SK-N-MC (cell line): ENCODE results near the gene PVALB.

Experiments
- EZH2 ChIP-seq: fragments of 200-600 bp; sonication (generic); IDR thresholded peaks from one replicate; pipeline ENCODE4 v1.6.1; 2017; ENCODE audit warnings: antibody characterized with exemption
- POLR2AphosphoS5 ChIP-seq: IDR thresholded peaks from 2 replicates; pipeline ENCODE4 v1.6.1; 2012; ENCODE audit warnings: mild to moderate bottlenecking, low read depth, low read length, borderline replicate concordance

DNA sequence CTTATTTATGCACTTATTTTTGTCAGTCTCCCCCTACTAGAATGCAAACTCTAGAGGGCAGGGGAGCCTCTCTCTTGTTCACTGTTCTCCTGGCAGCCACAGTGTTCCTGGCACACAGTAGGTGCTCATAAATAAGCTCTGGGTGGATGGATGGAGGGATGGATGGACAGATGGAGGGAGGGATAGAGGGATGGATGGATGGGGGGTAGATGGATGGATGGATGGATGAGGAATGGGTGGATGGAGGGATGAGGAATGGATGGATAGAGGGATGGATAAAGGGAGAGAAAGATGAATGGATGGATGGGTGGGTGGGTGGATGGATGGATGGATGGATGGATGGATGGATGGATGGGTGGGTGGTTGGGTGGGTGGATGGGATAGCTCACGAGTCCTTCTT, 13.5 kb downstream of the PVALB start:
- no peak for TF ChIP-seq EZH2
- TF ChIP-seq POLR2AphosphoS5 = no peak
